ENCODE measurements around the gene TRAF6.
"Not testable (repeated sequence)": the region's sequence is repeated elsewhere in the genome, so short reads cannot be mapped to it uniquely, and the experiment has no call there.

The TRAF6 gene

DNA sequence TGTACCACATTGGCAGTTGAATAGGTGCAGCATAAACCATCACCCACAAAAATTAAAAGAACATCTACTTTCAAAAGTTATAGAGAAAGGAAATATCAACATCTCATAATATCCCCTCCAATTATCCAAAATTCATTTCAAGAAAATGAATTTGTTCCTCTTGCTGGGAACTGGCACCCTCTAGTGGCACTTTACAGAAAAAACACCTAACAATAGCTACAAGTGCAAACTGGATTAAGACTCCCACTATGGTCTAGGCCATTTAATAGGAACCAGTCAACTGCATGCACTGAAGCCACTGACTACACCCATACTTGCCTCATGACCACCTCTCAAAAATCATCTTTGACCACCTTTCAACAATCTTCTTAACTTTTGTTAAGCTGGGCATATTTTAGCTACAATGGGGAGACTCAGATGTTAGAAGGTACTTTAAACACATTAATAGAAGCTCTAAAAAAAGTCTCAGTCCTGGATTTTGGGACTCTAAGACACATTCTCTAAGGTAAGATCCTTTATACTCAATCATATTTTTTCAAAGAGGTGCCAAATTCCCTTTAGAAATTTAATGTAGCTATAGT lies 17.3 kb downstream of the TRAF6 start:
- DNase-seq = no peak

DNA sequence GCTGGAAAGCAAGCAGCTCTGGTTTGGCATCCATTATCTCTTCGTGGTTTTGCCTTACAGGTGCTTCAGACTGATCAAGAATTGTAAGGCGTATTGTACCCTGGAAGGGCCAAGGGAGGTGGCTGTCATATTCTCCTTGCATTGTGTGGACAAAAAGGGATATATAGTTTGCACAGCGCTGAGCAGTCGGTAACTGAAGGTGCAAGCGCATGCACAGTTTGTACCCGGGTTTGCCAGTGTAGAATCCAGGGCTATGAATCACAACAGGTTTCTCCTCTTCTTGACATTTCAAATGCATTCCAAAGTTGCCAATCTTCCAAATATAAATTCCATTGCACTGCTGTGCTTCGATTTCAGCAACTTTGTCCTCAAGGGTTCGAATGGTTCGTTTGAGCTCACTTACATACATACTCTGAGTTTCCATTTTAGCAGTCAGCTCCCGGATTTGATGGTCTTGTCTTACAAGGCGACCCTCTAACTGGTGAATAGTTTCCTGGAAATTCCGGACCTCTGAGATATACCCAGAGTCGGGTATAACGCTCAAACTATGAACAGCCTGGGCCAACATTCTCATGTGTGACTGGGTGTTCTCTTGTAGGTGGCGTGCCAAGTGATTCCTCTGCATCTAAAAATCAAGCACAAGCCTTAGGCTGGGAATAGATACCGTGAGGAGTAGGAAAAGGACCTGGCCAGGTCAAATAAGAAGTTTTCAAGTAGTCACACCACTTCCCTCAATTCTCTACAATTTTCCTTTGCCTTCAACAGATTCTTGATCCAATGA lies 19.9 kb downstream of the TRAF6 start:
- DNase-seq = no peak

DNA sequence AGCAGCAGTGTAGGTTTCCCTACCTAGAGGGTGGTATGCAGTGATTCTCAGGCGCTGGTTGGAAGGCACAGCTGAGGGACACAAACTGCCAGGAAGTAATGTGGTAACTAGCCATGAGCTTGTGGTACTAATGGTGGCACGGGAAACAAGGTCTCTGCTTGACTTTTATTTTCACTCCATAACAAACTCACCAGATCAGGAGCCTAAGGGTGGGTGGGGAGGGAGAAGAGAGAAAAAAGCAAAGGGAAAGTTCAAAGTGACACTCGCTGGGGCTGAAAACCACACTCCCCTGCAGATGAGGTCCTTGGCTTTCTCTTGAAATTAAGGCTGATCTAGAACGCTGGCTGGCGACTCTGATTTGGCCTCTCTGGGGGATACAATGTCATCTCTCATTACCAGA lies 22.0 kb downstream of the TRAF6 start:
- no peak for DNase-seq

DNA sequence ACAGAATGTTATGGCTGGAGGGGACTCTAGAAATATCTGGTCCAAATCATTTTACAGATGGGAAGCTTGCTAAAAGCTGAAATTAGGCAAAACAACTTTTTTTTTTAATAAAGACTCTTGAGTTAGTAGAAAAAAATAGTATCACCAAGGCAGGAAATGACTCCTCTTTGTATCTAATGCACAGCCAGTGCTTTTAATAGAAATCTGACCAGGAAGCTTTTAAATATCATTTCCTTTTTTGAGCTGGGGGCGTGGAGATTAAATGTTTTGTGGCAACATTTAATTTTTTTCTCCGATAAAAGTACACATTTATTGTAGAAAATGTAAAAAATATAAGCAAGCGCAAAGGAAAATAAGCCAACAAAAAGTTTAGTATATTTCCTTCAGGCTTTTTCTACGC lies 22.5 kb downstream of the TRAF6 start:
- DNase-seq = no peak

DNA sequence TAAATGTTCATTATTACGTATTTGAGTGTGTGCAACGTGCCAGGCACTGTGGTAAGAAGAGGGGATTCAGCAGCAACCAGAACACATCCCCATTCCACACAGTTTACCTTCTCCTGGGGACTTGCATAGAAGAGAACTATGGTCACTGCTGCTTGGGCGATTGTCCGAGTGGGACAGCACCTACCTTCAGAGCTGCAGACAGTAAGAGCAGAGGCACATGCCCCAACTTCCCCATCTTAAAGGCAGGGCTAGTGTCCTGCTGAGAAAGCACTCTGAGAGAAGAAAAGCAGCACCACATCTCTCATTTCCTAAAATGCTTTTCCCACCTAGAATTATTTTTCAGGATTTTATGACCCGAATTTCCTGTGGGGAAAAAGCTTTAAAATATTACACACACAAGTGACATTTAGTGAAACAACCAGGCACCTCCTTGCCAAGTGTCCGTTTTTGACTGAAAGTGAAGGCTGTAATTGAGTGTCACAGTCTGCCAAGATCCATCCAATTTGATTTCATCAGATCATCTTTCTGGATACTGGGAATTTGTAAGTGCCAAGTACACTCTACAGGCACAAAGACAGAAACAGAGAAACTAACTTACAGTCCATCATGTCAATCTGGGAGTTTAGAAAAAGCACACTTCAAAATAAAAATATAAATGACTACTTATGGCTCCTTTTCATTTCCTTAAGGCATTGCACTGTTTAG lies 24.6 kb downstream of the TRAF6 start:
- no peak for DNase-seq

DNA sequence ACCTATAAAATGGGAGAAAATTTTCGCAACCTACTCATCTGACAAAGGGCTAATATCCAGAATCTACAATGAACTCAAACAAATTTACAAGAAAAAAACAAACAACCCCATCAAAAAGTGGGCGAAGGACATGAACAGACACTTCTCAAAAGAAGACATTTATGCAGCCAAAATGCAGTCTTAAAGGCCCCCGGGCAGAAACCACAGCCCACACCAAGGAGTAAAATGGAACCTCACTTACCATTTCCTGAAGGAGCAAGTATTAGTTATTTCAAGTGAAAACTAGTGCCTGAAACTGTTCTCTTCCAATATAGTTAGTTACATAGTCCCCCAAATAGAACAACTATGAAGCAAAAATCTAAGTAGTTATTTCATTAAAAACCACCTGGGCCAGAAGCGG lies 27.0 kb downstream of the TRAF6 start:
- not testable (repeated sequence) for DNase-seq

DNA sequence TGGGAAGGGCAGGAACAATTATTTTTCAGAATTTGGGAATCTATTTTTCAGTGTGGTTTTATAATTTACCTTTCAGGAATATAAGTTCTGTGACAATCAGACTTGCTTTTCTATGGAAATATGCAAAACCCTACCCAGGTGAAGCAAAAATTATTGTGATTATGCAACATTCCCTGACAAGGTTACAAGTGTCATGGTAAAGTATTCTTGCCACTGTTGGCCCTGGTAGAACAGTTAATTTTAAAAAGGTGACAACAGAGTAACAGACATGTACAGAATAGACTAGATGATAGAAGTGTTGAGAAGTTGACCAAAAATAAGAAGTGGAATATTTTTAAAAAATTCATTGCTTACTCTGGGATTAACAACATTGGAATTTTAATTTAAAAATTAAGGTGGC lies 29.2 kb downstream of the TRAF6 start:
- no peak for DNase-seq

DNA sequence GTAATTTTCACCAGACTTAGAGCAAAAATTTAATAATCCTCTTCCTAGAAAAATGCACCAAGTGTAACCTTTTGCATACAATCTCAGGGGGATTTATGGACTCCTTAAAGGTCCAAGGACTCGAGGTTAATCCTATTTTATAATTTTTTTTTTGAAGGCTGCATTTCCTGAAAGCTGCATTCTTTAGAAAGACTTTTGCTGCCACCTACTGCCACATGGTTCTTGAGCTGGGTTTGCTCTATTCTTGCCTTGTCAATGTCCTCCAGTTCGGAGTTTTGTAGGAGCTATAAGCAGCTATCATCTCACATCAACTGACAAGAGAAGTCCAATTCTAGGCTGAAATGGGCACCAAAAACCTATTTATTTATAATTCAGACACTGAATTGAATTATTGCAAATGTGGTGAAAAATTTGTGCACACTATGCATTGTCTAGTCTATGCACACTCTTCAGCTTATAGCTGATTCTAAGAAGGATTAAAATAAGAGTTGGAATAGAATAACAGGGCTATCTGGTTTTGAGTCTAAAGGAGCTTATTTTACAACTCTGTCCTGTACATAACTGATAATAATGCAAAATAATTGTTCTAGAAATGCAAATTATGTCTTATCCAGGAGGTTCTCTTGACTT lies 31.3 kb downstream of the TRAF6 start:
- peak; percentile 42 to 50 for DNase-seq

DNA sequence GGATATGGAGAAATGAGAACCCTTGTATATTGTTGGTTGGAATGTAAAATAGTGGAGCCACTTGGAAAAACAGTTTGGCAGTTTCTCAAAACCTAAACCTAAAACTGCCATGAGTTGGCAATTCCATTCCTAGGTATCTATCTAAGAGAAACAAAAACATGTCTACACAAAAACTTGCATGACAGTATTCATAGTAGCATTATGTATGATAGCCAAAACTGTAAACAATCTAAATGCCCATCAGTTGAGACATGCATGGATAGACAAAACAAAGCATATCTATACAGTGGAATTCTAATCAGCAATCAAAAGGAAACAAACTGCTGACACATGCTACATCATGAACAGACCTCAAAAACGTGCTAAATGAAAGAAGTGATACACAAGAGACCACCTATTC lies 34.9 kb downstream of the TRAF6 start:
- DNase-seq = no peak

DNA sequence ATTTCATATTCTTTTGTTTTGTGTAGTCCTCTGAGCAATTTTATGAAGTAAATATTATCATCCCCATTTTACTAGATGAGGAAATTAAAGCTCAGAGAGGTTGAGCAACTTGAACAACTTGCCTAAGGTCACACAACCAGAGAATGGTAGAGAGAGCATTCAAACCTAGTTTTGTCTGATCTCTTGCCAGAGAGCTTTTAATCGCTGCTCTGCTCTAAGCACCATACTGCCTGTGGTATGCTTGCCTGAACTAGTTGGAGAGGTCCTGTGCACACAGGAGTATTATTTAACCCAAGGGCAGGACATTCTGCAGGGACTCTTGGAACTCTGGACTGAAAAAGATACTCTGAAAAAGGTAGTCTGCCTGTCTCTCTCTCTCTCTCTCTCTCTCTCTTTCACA lies 38.5 kb downstream of the TRAF6 start:
- no peak for DNase-seq

DNA sequence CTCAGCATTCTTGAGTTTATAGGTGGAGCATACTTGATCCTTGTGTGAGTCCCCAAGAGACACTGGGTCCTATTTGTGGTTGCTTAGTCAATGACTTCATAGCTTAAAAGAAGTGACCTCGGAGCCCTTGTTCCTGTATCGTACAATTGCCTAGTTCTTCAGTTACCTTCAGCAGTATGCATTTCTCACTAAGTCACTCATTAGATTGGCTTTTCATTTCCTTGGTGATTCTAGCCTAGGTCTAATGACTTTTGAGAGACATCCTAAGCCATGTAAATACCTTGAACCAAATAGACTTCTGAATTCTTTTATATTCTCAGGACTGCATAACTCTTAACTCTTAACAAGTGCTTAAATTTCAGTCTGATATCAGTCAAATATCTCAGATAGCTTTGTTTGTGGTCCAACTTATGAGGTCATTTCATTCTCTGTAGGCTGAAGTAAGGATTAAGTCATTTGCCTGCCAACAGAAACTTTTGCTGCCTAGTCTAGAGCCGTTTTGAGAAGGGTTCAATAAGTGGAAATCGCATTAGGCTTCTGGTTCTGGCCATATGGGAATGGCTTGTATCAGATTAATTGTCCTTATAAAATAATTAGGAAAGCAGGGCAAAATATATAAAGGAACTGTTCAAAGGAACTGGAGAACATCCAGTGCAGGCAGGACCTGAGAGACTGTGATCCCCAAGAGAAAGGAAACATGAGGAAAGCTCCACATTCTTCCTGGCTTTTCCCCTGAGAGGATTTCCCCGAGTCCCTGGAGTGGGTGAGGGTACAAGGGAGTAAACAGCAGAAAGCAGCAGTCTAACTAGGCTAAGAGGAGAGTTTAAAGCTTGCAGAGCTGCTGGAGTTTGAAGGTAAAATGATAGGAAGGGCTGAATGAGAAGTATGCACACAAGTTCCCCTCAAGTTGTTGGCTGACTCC lies 39.9 kb downstream of the TRAF6 start:
- DNase-seq = no peak

DNA sequence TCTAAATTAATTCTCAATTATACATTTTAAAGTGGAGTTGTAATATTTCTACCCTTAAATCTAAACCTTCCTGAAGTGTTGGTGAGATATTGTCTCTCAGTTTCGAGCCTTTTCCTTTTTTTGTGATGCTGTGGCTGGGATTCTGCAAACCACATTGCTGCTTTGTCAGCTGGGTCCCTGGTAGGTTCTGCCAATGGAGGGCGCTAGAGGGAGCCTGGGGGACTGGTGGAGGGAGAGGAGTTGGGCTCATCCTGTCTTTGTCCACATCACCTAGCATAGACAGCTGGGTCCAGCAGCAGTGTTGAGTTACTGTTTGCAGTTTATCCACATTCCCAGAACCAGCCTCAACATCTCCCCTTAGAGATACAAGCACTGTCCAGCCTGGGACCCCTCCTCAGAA lies 41.0 kb downstream of the TRAF6 start:
- no peak for DNase-seq

DNA sequence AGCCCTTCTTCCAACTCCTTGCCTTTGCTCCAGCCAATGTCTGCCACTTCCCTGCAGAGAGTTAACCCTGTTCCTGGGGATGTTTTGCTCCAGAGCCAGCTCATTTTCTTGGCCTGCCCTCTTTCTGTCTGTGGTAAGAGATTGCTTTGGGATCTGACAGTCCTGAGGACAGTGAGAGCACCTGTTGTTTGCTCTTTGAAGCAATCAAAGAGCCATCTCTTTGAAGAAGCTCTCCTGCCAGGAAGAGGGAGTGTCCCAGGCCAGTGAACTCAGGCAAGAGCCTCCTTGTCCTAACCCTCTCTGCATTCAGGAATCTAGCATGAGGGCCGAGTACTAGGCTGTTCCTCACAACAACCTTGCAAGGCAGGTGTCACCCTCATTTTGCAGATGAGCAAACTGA lies 42.2 kb downstream of the TRAF6 start:
- DNase-seq = peak in 1 of 2 experiments; percentile 70

DNA sequence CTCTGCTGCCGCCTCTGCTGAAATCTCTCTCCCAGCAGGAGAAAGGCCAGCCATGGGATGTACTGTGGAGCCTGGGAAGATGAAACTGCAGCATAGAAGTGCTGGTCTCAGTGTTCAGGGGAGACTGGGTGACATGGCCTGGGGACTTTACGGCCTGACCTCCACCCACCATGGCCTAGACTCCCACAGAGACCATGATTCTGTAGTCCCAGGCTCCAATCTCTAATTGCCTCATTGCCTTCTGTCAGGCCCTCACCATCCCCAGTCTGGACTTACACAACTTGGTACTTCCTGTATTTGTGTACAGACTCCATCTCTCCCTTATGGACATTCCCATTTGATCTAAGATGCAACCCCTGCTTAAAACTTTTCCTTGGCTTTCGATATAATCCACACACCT lies 43.1 kb downstream of the TRAF6 start:
- no peak for DNase-seq

DNA sequence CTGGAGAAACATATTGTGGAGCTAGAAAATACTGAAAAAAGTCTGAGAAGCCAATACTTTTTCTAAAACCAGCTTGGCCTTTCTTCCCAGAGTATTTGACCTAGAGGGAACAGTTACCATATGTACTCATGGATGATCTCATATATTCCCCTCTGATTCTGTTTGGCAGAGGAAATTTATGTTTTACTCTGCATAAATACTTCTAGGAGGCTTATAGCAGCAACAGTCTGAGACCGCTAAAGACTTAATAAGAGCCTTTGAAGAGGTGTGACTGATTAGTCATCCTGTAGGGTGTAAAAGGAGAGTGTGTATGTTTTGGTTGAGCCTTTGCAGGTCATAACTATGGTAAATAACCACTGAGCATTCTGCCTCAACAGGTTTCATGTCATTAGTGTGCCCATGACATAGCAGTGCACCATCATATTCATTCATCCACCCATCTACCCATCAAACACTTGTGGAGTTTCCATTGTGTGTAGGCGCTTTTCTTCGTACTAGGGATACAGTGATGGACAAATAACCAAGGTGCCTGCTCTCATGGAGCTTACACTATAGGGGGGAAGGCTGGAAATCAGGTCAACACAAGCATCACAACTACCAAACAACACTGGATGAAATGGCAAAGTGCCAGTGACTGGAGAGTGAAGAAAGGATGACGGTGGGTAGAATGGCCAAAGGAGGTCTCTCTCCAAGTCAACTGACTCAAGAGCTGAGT lies 44.5 kb downstream of the TRAF6 start:
- no peak for DNase-seq

DNA sequence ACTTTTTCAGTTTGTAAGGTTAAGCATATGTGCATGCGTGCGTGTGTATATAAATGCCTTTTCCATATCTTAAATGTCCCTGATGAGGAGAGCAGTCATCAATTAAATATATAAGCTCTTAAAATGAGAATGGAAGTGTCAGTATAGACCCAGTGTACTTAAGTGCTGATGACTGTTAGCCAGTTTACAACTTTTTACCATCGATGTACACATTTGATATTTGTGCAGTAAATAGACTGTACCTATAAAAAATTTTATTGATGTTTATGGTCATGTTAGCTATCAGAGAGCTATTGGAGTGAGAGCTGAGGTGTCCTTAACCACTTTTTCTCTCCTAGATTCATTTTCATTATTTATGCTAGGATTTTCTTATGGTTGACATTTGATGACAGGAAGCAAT lies 45.4 kb downstream of the TRAF6 start:
- DNase-seq = no peak

DNA sequence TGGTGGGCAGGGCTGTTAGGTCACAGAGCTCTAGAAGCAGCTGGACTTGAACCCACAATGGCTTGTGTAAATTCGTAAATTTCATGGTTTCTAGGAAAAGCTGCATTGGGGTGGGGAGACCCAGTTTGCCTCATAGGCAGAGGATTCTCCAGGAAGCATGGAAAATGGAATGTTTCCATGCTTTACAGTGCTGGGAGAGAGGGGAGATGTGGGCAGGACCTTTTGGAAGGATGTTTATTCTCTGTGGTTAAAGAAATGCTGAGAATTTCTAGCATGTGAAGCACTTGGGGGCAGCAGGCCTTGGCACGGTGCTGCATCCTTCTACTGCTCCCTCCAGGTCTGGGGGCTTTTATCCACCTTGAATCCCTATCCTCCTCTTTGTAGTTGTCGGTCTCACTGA lies 46.3 kb downstream of the TRAF6 start:
- no peak for DNase-seq

DNA sequence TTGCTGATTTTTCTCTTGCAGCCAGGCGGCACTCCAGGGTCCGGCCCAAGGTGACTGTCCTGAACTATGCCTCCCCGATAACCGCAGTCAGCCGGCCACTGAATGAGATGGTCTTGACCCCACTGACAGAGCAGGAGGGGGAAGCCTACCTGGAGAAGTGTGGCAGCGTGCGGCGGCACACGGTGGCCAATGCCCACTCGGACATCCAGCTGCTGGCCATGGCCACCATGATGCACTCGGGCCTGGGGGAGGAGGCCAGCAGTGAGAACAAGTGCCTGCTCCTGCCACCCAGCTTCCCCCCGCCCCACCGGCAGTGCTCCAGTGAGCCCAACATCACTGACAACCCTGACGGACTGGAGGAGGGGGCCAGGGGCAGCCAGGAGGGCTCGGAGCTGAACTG lies 47.8 kb downstream of the TRAF6 start:
- DNase-seq = no peak

DNA sequence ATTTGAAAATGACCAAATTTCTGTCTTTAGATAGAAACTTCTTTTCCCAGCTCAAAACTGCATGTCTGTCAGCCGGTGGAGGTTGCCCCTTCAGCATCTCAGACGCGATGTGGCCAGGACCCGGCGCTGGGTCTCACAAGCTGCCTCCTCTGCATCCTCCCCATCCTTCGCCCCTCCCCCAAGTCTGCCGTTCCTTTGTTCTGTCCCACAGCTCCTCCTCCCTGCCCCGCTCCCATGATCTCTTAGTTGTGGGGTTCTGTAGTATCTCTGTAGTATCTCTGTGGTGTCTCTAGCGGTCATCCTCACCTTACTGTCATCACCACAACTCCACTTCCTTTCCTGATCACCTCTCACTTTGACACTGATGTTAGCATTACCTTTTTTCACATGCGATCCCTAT lies 49.9 kb downstream of the TRAF6 start:
- no peak for DNase-seq

DNA sequence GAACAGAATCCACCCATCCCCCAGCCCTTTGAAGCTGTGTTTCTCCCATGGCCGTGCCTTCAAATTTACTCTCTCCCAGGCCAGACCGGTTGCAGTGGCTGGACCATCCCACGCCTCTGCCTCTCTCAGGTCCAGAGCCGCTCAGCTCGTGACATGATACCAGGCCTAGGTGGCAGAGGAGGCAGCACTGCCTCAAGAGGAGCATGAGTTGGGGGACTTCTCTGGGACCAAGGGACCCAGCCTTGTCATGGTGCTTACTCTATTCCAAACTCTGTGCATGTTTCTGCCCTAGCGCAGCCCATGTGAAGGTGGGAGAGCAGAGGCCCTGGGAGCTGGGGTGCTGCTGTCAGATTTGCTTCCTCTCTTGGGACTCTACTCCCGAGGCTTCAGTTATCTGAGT lies 51.0 kb downstream of the TRAF6 start:
- DNase-seq = no peak

DNA sequence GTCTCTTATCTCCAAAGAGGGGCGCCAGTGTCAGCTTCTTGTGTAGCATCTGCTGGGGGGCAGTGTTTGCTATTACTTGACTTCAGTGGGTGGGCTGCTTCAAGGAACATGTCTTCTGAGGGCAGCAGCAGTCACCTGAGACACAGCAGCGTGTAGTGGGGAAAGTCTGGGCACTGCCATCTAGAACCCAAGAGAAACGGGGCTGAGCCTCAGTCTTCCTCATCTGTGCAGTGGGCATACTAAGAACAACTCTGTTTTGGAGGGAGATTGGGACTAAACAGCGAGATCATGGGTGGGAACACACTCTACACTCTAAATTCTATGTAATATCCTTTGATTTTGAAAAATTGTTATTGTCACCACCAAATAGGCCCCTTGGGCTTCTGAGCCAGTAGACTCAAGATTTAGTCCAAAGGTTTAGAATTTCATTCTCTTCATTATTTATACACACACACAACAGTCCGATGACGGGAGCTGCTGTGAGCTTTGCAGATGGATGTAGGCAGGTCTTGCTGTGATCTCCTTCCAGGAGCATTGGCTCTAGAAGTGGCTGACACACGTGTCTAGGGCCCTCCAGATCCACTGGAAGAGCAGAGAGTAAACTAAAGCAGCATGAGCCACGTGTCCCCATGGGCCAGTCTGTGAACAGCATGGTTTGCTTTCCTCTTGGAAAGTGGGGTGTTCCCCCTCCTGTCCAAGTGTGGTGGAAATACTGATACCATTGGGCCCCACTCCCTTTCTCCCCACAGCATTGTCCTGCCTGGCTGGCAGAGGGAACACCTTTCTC lies 51.8 kb downstream of the TRAF6 start:
- peak in 1 of 2 experiments; percentile 21 for DNase-seq
